HEK293 (cell line): ENCODE data around the gene HOXD10.

Experiments used
- ATF2 ChIP-seq: fragments of 450-650 bp; formaldehyde crosslinking; IDR thresholded peaks from 2 replicates; pipeline ENCODE4 v1.5.1; 2016; ENCODE audit warnings: missing biosample characterization, missing genetic modification characterization, low read depth
- FEZF1 ChIP-seq: fragments of 450-650 bp; formaldehyde crosslinking; IDR thresholded peaks from 2 replicates; pipeline ENCODE4 v1.5.1; 2016; ENCODE audit warnings: missing biosample characterization, missing genetic modification characterization
- HIC1 ChIP-seq: fragments of 450-650 bp; formaldehyde crosslinking; IDR thresholded peaks from 2 replicates; pipeline ENCODE4 v1.5.1; 2016; ENCODE audit warnings: missing biosample characterization, missing genetic modification characterization
- HOXA7 ChIP-seq: sonication (generic); formaldehyde crosslinking; IDR thresholded peaks from 2 replicates; pipeline ENCODE4 v1.8.1; 2022; ENCODE audit warnings: missing genetic modification reagents, borderline replicate concordance
- HOXC10 ChIP-seq: sonication (generic); formaldehyde crosslinking; IDR thresholded peaks from 2 replicates; pipeline ENCODE4 v1.8.1; 2023; ENCODE audit warnings: mild to moderate bottlenecking, missing genetic modification reagents
- IKZF3 ChIP-seq: fragments of 450-650 bp; IDR thresholded peaks from 2 replicates; pipeline ENCODE4 v1.5.0; 2018; ENCODE audit warnings: missing biosample characterization, mild to moderate bottlenecking, missing genetic modification characterization, moderate library complexity
- REST ChIP-seq: fragments of 450-650 bp; formaldehyde crosslinking; IDR thresholded peaks from 2 replicates; pipeline ENCODE4 v1.5.1; 2016; ENCODE audit warnings: missing biosample characterization, missing genetic modification characterization
- SP3 ChIP-seq: fragments of 450-650 bp; formaldehyde crosslinking; IDR thresholded peaks from 2 replicates; pipeline ENCODE4 v1.5.1; 2016; ENCODE audit warnings: missing biosample characterization, missing genetic modification characterization
- ZBTB11 ChIP-seq: fragments of 450-650 bp; formaldehyde crosslinking; conservative IDR thresholded peaks from 2 replicates; pipeline ENCODE4 v1.5.1; 2016; ENCODE audit warnings: low read depth, missing biosample characterization, missing genetic modification characterization
- ZFP37 ChIP-seq: fragments of 450-650 bp; formaldehyde crosslinking; IDR thresholded peaks from 2 replicates; pipeline ENCODE4 v1.5.1; 2016; ENCODE audit warnings: missing biosample characterization, missing genetic modification characterization
- ZNF121 ChIP-seq: fragments of 450-650 bp; formaldehyde crosslinking; IDR thresholded peaks from 2 replicates; pipeline ENCODE4 v1.5.1; 2016; ENCODE audit warnings: missing biosample characterization, missing genetic modification characterization
- ZNF148 ChIP-seq: fragments of 450-650 bp; formaldehyde crosslinking; IDR thresholded peaks from 2 replicates; pipeline ENCODE4 v1.5.0; 2017; ENCODE audit warnings: missing biosample characterization, missing genetic modification characterization, borderline replicate concordance
- ZNF16 ChIP-seq: fragments of 450-650 bp; formaldehyde crosslinking; IDR thresholded peaks from 2 replicates; pipeline ENCODE4 v1.5.1; 2016; ENCODE audit warnings: low read depth, missing biosample characterization, missing genetic modification characterization
- ZNF350 ChIP-seq: fragments of 450-650 bp; formaldehyde crosslinking; IDR thresholded peaks from 2 replicates; pipeline ENCODE4 v1.5.0; 2017; ENCODE audit warnings: missing biosample characterization, mild to moderate bottlenecking, missing genetic modification characterization
- ZNF354C ChIP-seq: fragments of 450-650 bp; formaldehyde crosslinking; IDR thresholded peaks from 2 replicates; pipeline ENCODE4 v1.5.1; 2016; ENCODE audit warnings: missing biosample characterization, missing genetic modification characterization, low read depth, borderline replicate concordance
- ZNF366 ChIP-seq: fragments of 450-650 bp; formaldehyde crosslinking; conservative IDR thresholded peaks from 2 replicates; pipeline ENCODE4 v1.5.1; 2016; ENCODE audit warnings: missing biosample characterization, missing genetic modification characterization
- ZNF416 ChIP-seq: fragments of 450-650 bp; formaldehyde crosslinking; IDR thresholded peaks from 2 replicates; pipeline ENCODE4 v1.5.1; 2016; ENCODE audit warnings: missing biosample characterization, missing genetic modification characterization
- ZNF548 ChIP-seq: fragments of 450-650 bp; formaldehyde crosslinking; IDR thresholded peaks from 2 replicates; pipeline ENCODE4 v1.5.1; 2016; ENCODE audit warnings: missing biosample characterization, missing genetic modification characterization
- ZNF549 ChIP-seq: fragments of 450-650 bp; IDR thresholded peaks from 2 replicates; pipeline ENCODE4 v1.5.1; 2018; ENCODE audit warnings: missing biosample characterization, missing genetic modification characterization, mild to moderate bottlenecking, inconsistent platforms, moderate library complexity
- ZNF560 ChIP-seq: fragments of 450-650 bp; formaldehyde crosslinking; IDR thresholded peaks from 2 replicates; pipeline ENCODE4 v1.5.1; 2017; ENCODE audit warnings: missing biosample characterization, missing genetic modification characterization, borderline replicate concordance
- ZNF600 ChIP-seq: fragments of 450-650 bp; formaldehyde crosslinking; IDR thresholded peaks from 2 replicates; pipeline ENCODE4 v1.5.1; 2016; ENCODE audit warnings: missing biosample characterization, missing genetic modification characterization
- ZNF645 ChIP-seq: fragments of 450-650 bp; formaldehyde crosslinking; IDR thresholded peaks from 2 replicates; pipeline ENCODE4; 2016; ENCODE audit warnings: missing biosample characterization, missing genetic modification characterization
- ZNF660 ChIP-seq: fragments of 450-650 bp; IDR thresholded peaks from 2 replicates; pipeline ENCODE4 v1.5.1; 2018; ENCODE audit warnings: missing biosample characterization, mild to moderate bottlenecking, missing genetic modification characterization
- ZNF768 ChIP-seq: fragments of 450-650 bp; formaldehyde crosslinking; IDR thresholded peaks from 2 replicates; pipeline ENCODE4 v1.5.1; 2018; ENCODE audit warnings: missing biosample characterization, mild to moderate bottlenecking, missing genetic modification characterization
- ZNF837 ChIP-seq: fragments of 450-650 bp; formaldehyde crosslinking; IDR thresholded peaks from 2 replicates; pipeline ENCODE4 v1.5.1; 2016; ENCODE audit warnings: missing biosample characterization, missing genetic modification characterization
- ZSCAN30 ChIP-seq: fragments of 450-650 bp; IDR thresholded peaks from 2 replicates; pipeline ENCODE4 v1.5.1; 2018; ENCODE audit warnings: missing biosample characterization, mild to moderate bottlenecking, missing genetic modification characterization, moderate library complexity

The HOXD10 gene

GRCh38 chr2:176146101-176146500 lies 29.5 kb downstream of the HOXD10 start (continued):
- TF ChIP-seq ZNF560 = no peak
- no peak for TF ChIP-seq HOXC10 (CRISPR knock-in tag)
- peak; percentile 73 for TF ChIP-seq ZNF660 (tag by site-specific recombination)
- TF ChIP-seq ZNF350 (tag by site-specific recombination) = no peak
- TF ChIP-seq ZSCAN30 (tag by site-specific recombination) = peak; percentile 53; the same call in 1 of the 2 replicates
- TF ChIP-seq ZNF600 = no peak
- no peak for TF ChIP-seq ZNF768 (tag by site-specific recombination)
- no peak for TF ChIP-seq ZNF354C
- TF ChIP-seq ZNF416 (tag by site-specific recombination) = no peak
- no peak for TF ChIP-seq ZNF121 (tag by site-specific recombination)
- TF ChIP-seq FEZF1 (tag by site-specific recombination) = peak; percentile 74
- TF ChIP-seq HIC1 (tag by site-specific recombination) = no peak
- no peak for TF ChIP-seq SP3 (tag by site-specific recombination)
- 0 out of 2 replicates have a peak, but pooled peaks have one; percentile 32 for TF ChIP-seq ZNF366 (tag by site-specific recombination)
- TF ChIP-seq ZNF148 (tag by site-specific recombination) = no peak
- TF ChIP-seq ZNF645 = no peak
- TF ChIP-seq HOXA7 = no peak
- no peak for TF ChIP-seq ATF2 (tag by site-specific recombination)
- TF ChIP-seq ZNF837 = no peak
- no peak for TF ChIP-seq ZNF16 (tag by site-specific recombination)
- no peak for TF ChIP-seq ZBTB11
- no peak for TF ChIP-seq REST (tag by site-specific recombination)
- peak; percentile 67; the same call in 1 of the 2 replicates for TF ChIP-seq IKZF3 (tag by site-specific recombination)
- no peak for TF ChIP-seq ZNF549 (tag by site-specific recombination)
- TF ChIP-seq ZFP37 (tag by site-specific recombination) = no peak
- no peak for TF ChIP-seq ZNF548 (tag by site-specific recombination)
